WTC11 (cell line): ENCODE results near the gene ATG14. TPM values are rescaled to one million over a fixed set of nuclear protein-coding genes. Genes with fewer than 3 reads are reported as not detected.

Experiments used
- ATAC-seq: fragments of 200-7000 bp; cut with Tn5 transposase; 2 replicates; pipeline ENCODE4 v1.10.0; 2021; ENCODE audit warnings: mild to moderate bottlenecking, moderate library complexity
- CTCF ChIA-PET: fragments of 300-600 bp; sonication (Branson Sonifier 250); formaldehyde crosslinking; loops from one replicate; lab custom pipeline; 2021; ENCODE audit warnings: antibody characterized with exemption; lab: Charles Lee
- POLR2A ChIA-PET: fragments of 350-600 bp; sonication (Branson Sonifier 250); formaldehyde crosslinking; loops from one replicate; lab custom pipeline; 2021; ENCODE audit warnings: antibody characterized with exemption; lab: Charles Lee
- DNase-seq: peaks from one replicate; pipeline ENCODE4 v3.0.0; 2021; ENCODE audit warnings: low spot score
- H3K27ac Mint-ChIP-seq: 2 replicates; pipeline ENCODE4 v1.8.0; 2021; ENCODE audit warnings: mixed read lengths
- H3K27me3 Mint-ChIP-seq: 2 replicates; pipeline ENCODE4 v1.8.0; 2021; ENCODE audit warnings: low read depth, mild to moderate bottlenecking, moderate library complexity, mixed read lengths
- H3K36me3 Mint-ChIP-seq: 2 replicates; pipeline ENCODE4 v1.8.0; 2021; ENCODE audit warnings: mixed read lengths
- H3K4me1 Mint-ChIP-seq: 2 replicates; pipeline ENCODE4 v1.8.0; 2022; ENCODE audit warnings: mixed read lengths
- H3K4me3 Mint-ChIP-seq: 2 replicates; pipeline ENCODE4 v1.8.0; 2021; ENCODE audit warnings: mild to moderate bottlenecking, moderate library complexity, mixed read lengths
- H3K9me3 Mint-ChIP-seq: 2 replicates; pipeline ENCODE4 v1.8.0; 2021; ENCODE audit warnings: mixed read lengths
- E2F1 ChIP-seq: sonication (generic); formaldehyde crosslinking; IDR thresholded peaks from 2 replicates; pipeline ENCODE4 v1.8.0; 2022; ENCODE audit warnings: mild to moderate bottlenecking, missing genetic modification reagents
- GABPB1 ChIP-seq: sonication (generic); formaldehyde crosslinking; IDR thresholded peaks from 2 replicates; pipeline ENCODE4 v1.8.1; 2023; ENCODE audit warnings: mild to moderate bottlenecking, missing genetic modification reagents
- GRHL2 ChIP-seq: fragments of 250-450 bp; sonication (Bioruptor Pico); IDR thresholded peaks from 2 replicates; pipeline ENCODE4 v1.8.0; 2022; ENCODE audit warnings: mild to moderate bottlenecking, moderate library complexity; ENCODE audit not compliant: insufficient replicate concordance, severe bottlenecking
- KAT7 ChIP-seq: sonication (generic); formaldehyde crosslinking; IDR thresholded peaks from 2 replicates; pipeline ENCODE4 v1.8.1; 2023; ENCODE audit warnings: missing genetic modification reagents, mild to moderate bottlenecking, borderline replicate concordance
- MLX ChIP-seq: sonication (generic); formaldehyde crosslinking; IDR thresholded peaks from 2 replicates; pipeline ENCODE4 v1.8.1; 2023; ENCODE audit warnings: mild to moderate bottlenecking, missing genetic modification reagents, moderate library complexity
- NFE2L1 ChIP-seq: sonication (generic); formaldehyde crosslinking; IDR thresholded peaks from 2 replicates; pipeline ENCODE4 v1.8.1; 2023; ENCODE audit warnings: missing genetic modification reagents
- PRDM15 ChIP-seq: sonication (generic); formaldehyde crosslinking; IDR thresholded peaks from 2 replicates; pipeline ENCODE4 v1.8.0; 2022; ENCODE audit warnings: missing genetic modification reagents
- RORB ChIP-seq: fragments of 250-450 bp; sonication (Bioruptor Pico); IDR thresholded peaks from 2 replicates; pipeline ENCODE4 v1.9.0; 2021; ENCODE audit warnings: mild to moderate bottlenecking
- STAT6 ChIP-seq: sonication (generic); formaldehyde crosslinking; conservative IDR thresholded peaks from 2 replicates; pipeline ENCODE4 v1.8.1; 2023; ENCODE audit warnings: mild to moderate bottlenecking, low read depth, missing genetic modification reagents, moderate library complexity
- ZNF138 ChIP-seq: sonication (generic); formaldehyde crosslinking; conservative IDR thresholded peaks from 2 replicates; pipeline ENCODE4 v1.8.1; 2022; ENCODE audit warnings: mild to moderate bottlenecking, moderate library complexity, missing genetic modification reagents
- ZNF219 ChIP-seq: sonication (generic); formaldehyde crosslinking; IDR thresholded peaks from 2 replicates; pipeline ENCODE4 v1.8.0; 2023; ENCODE audit warnings: missing genetic modification reagents, mild to moderate bottlenecking, borderline replicate concordance
- ZNF281 ChIP-seq: sonication (generic); formaldehyde crosslinking; IDR thresholded peaks from 2 replicates; pipeline ENCODE4 v1.8.0; 2023; ENCODE audit warnings: mild to moderate bottlenecking, missing genetic modification reagents
- total RNA-seq: library from RNA; stranded (reverse); gene quantifications from 3 replicates; pipeline ENCODE4 v1.2.3, GENCODE V29; 2021
- TF ChIP-seq, protein P1 (sequence below): fragments of 200-600 bp; IDR thresholded peaks from 2 replicates; pipeline ENCODE4 v1.8.0; 2022; ENCODE audit warnings: antibody characterized with exemption
- TF ChIP-seq, protein P2 (sequence below): sonication (generic); formaldehyde crosslinking; IDR thresholded peaks from 2 replicates; pipeline ENCODE4 v1.8.1; 2023; ENCODE audit warnings: mild to moderate bottlenecking, missing genetic modification reagents
- TF ChIP-seq, protein P3 (sequence below): sonication (generic); formaldehyde crosslinking; IDR thresholded peaks from 2 replicates; pipeline ENCODE4 v1.8.1; 2022; ENCODE audit warnings: missing genetic modification reagents, borderline replicate concordance

Gene ATG14
- total RNA-seq, 1 experiment from 2014 or later: 10.4 TPM

- DNase-seq: no peak
- no peak overlapping the region for H3K4me3 Mint-ChIP-seq
- H3K27me3 Mint-ChIP-seq: no peaks in the 10 kb centered on the region
- no peak for ATAC-seq
- ChIA-PET CTCF (interaction anchor here (1.8 kb wide), 1 partner anchor 13 kb away, joined by 4 read pairs; no protein-coding TSS in a partner anchor), POLR2A (no interaction called here)
- no peaks in the 10 kb centered on the region for H3K9me3 Mint-ChIP-seq
- peaks cover 14% of the 10 kb centered on the region for H3K4me1 Mint-ChIP-seq
- no peak overlapping the region for H3K27ac Mint-ChIP-seq
- H3K36me3 Mint-ChIP-seq: no peaks in the 10 kb centered on the region
- TF ChIP-seq, protein P1, sequence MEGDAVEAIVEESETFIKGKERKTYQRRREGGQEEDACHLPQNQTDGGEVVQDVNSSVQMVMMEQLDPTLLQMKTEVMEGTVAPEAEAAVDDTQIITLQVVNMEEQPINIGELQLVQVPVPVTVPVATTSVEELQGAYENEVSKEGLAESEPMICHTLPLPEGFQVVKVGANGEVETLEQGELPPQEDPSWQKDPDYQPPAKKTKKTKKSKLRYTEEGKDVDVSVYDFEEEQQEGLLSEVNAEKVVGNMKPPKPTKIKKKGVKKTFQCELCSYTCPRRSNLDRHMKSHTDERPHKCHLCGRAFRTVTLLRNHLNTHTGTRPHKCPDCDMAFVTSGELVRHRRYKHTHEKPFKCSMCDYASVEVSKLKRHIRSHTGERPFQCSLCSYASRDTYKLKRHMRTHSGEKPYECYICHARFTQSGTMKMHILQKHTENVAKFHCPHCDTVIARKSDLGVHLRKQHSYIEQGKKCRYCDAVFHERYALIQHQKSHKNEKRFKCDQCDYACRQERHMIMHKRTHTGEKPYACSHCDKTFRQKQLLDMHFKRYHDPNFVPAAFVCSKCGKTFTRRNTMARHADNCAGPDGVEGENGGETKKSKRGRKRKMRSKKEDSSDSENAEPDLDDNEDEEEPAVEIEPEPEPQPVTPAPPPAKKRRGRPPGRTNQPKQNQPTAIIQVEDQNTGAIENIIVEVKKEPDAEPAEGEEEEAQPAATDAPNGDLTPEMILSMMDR: no peak
- TF ChIP-seq ZNF138 (CRISPR knock-in tag) (no peak), ZNF219 (no peak), GRHL2 (CRISPR knock-in tag) (no peak), STAT6 (CRISPR knock-in tag) (no peak), RORB (CRISPR knock-in tag) (no peak), NFE2L1 (CRISPR knock-in tag) (no peak), ZNF281 (no peak), KAT7 (CRISPR knock-in tag) (no peak)
- TF ChIP-seq, protein P2, sequence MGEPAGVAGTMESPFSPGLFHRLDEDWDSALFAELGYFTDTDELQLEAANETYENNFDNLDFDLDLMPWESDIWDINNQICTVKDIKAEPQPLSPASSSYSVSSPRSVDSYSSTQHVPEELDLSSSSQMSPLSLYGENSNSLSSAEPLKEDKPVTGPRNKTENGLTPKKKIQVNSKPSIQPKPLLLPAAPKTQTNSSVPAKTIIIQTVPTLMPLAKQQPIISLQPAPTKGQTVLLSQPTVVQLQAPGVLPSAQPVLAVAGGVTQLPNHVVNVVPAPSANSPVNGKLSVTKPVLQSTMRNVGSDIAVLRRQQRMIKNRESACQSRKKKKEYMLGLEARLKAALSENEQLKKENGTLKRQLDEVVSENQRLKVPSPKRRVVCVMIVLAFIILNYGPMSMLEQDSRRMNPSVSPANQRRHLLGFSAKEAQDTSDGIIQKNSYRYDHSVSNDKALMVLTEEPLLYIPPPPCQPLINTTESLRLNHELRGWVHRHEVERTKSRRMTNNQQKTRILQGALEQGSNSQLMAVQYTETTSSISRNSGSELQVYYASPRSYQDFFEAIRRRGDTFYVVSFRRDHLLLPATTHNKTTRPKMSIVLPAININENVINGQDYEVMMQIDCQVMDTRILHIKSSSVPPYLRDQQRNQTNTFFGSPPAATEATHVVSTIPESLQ (CRISPR knock-in tag): no peak
Observed at GRCh38 chr14:55341781-55342180, 69.8 kb downstream of the ATG14 start.

GRCh38 chr14:55340482-55340881 is 71.1 kb downstream of the ATG14 start:
- H3K4me1 Mint-ChIP-seq: peaks cover 14% of the 10 kb centered on the region
- H3K36me3 Mint-ChIP-seq: no peaks in the 10 kb centered on the region
- ATAC-seq: no peak
- peak overlapping the region; percentile 61 for H3K27ac Mint-ChIP-seq
- no peak for DNase-seq
- H3K27me3 Mint-ChIP-seq: no peaks in the 10 kb centered on the region
- ChIA-PET POLR2A (no interaction called here), CTCF (no interaction called here)
- H3K4me3 Mint-ChIP-seq: no peak overlapping the region
- no peaks in the 10 kb centered on the region for H3K9me3 Mint-ChIP-seq
- TF ChIP-seq GABPB1 (CRISPR knock-in tag): no peak
- TF ChIP-seq, protein P3, sequence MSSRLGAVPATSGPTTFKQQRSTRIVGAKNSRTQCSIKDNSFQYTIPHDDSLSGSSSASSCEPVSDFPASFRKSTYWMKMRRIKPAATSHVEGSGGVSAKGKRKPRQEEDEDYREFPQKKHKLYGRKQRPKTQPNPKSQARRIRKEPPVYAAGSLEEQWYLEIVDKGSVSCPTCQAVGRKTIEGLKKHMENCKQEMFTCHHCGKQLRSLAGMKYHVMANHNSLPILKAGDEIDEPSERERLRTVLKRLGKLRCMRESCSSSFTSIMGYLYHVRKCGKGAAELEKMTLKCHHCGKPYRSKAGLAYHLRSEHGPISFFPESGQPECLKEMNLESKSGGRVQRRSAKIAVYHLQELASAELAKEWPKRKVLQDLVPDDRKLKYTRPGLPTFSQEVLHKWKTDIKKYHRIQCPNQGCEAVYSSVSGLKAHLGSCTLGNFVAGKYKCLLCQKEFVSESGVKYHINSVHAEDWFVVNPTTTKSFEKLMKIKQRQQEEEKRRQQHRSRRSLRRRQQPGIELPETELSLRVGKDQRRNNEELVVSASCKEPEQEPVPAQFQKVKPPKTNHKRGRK: no peak
- no peak for TF ChIP-seq MLX
- TF ChIP-seq KAT7 (CRISPR knock-in tag): no peak
- TF ChIP-seq PRDM15 (CRISPR knock-in tag): no peak
- TF ChIP-seq E2F1 (CRISPR knock-in tag): no peak
